SK-N-SH (cell line): ENCODE data around the gene DEPDC5. TPM values are rescaled to one million over a fixed set of nuclear protein-coding genes. Genes with fewer than 3 reads are reported as not detected.

Experiments
- CTCF ChIA-PET: fragments of 300-600, 350-600 bp; formaldehyde crosslinking; extraction: SDS; loops from one replicate; lab custom pipeline; 2021; lab: Yijun Ruan, JAX
- POLR2A ChIA-PET: fragments of 350-600 bp; sonication (Branson Sonifier 250); formaldehyde crosslinking; extraction: SDS; loops from one replicate; lab custom pipeline; 2020; ENCODE audit warnings: antibody characterized with exemption, inconsistent platforms; lab: Yijun Ruan, JAX
- DNase-seq: peaks from one replicate; pipeline ENCODE4 v3.0.0; 2012
- H2AFZ ChIP-seq: fragments of 200-600 bp; sonication (generic); 2 replicates; pipeline ENCODE4 v1.8.1; 2016; ENCODE audit warnings: antibody characterized with exemption, mild to moderate bottlenecking, low read depth
- H3F3A ChIP-seq: fragments of 200-600 bp; sonication (generic); replicated peaks from 2 replicates; pipeline ENCODE3; 2016; ENCODE audit warnings: antibody characterized with exemption, mild to moderate bottlenecking; ENCODE audit not compliant: insufficient read depth
- H3K27ac ChIP-seq, 2 experiments: fragments of 200-500 bp in 1 of 2; fragments of 200-600 bp in 1 of 2; sonication (Bioruptor generic) in 1 of 2; sonication (generic), shearing (Covaris generic) in 1 of 2; 2 replicates each; pipeline versions ENCODE4 v1.5.1 to v1.6.1; 2014 to 2016; ENCODE audit warnings: low read depth in 2 of 2, inconsistent platforms in 1 of 2, low read length in 1 of 2, mild to moderate bottlenecking in 1 of 2, mixed read lengths in 1 of 2
- H3K27me3 ChIP-seq: fragments of 200-600 bp; sonication (generic), shearing (Covaris generic); 2 replicates; pipeline ENCODE4 v1.6.1; 2016; ENCODE audit warnings: mixed run types; ENCODE audit not compliant: insufficient read depth
- H3K36me3 ChIP-seq, 2 experiments: fragments of 200-500 bp in 1 of 2; fragments of 200-600 bp in 1 of 2; sonication (Bioruptor generic) in 1 of 2; sonication (generic) in 1 of 2; replicated peaks in 1 of 2; 2 replicates each; pipeline versions ENCODE3 to v1.5.1; 2014 to 2016; ENCODE audit warnings: low read length in 1 of 2, mild to moderate bottlenecking in 1 of 2; ENCODE audit not compliant: insufficient read depth in 2 of 2, control insufficient read depth in 1 of 2
- H3K4me1 ChIP-seq, 2 experiments: fragments of 200-500 bp in 1 of 2; fragments of 200-600 bp in 1 of 2; sonication (Bioruptor generic) in 1 of 2; sonication (generic), shearing (Covaris generic) in 1 of 2; 2 replicates each; pipeline versions ENCODE4 v1.5.1 to v1.6.1; 2014 to 2016; ENCODE audit warnings: low read depth in 1 of 2, low read length in 1 of 2, mixed run types in 1 of 2; ENCODE audit not compliant: insufficient read depth in 2 of 2, control insufficient read depth in 1 of 2
- H3K4me2 ChIP-seq: fragments of 200-600 bp; sonication (generic), shearing (Covaris generic); 2 replicates; pipeline ENCODE4 v1.6.1; 2017; ENCODE audit warnings: mixed run types
- H3K4me3 ChIP-seq, 2 experiments: fragments of 200-500 bp in 1 of 2; fragments of 200-600 bp in 1 of 2; sonication (Bioruptor generic) in 1 of 2; sonication (generic), shearing (Covaris generic) in 1 of 2; 2 replicates each; pipeline versions ENCODE4 v1.5.1 to v1.8.1; 2014 to 2016; ENCODE audit warnings: low read depth in 2 of 2, inconsistent platforms in 1 of 2, low read length in 1 of 2, mild to moderate bottlenecking in 1 of 2, mixed read lengths in 1 of 2, moderate library complexity in 1 of 2
- H3K79me2 ChIP-seq: fragments of 200-600 bp; sonication (generic); 2 replicates; pipeline ENCODE4 v1.8.1; 2017; ENCODE audit warnings: mild to moderate bottlenecking; ENCODE audit not compliant: insufficient read depth
- H3K9ac ChIP-seq: fragments of 200-600 bp; sonication (generic); 2 replicates; pipeline ENCODE4 v1.6.1; 2017; ENCODE audit warnings: mixed run types
- H3K9me2 ChIP-seq: fragments of 200-600 bp; sonication (generic); 2 replicates; pipeline ENCODE4 v1.6.1; 2017; ENCODE audit warnings: mixed run types
- H3K9me3 ChIP-seq: fragments of 200-600 bp; sonication (generic); 2 replicates; pipeline ENCODE4 v1.6.1; 2017; ENCODE audit warnings: mixed run types, mild to moderate bottlenecking, moderate library complexity
- H4K20me1 ChIP-seq: fragments of 200-600 bp; sonication (generic); 2 replicates; pipeline ENCODE4 v1.6.1; 2017; ENCODE audit warnings: mild to moderate bottlenecking, mixed run types; ENCODE audit not compliant: insufficient read depth
- EP300 ChIP-seq, 2 experiments: IDR thresholded peaks; 2 replicates each; pipeline versions ENCODE4 v1.4.0 to v1.6.1; 2012; ENCODE audit warnings: borderline replicate concordance in 1 of 2, low read depth in 1 of 2, low read length in 1 of 2
- FOSL2 ChIP-seq: IDR thresholded peaks from 2 replicates; pipeline ENCODE4 v1.4.0; 2012; ENCODE audit warnings: low read depth, mild to moderate bottlenecking, moderate library complexity, borderline replicate concordance
- FOXJ3 ChIP-seq: sonication (generic); formaldehyde crosslinking; IDR thresholded peaks from 2 replicates; pipeline ENCODE4 v1.5.1; 2020; ENCODE audit warnings: mild to moderate bottlenecking, missing genetic modification reagents
- MEF2A ChIP-seq: IDR thresholded peaks from 2 replicates; pipeline ENCODE4 v1.4.0; 2012; ENCODE audit warnings: low read depth, borderline replicate concordance
- MXI1 ChIP-seq: IDR thresholded peaks from 2 replicates; pipeline ENCODE4 v1.6.1; 2012; ENCODE audit warnings: mild to moderate bottlenecking, low read depth, low read length, improper control_type of control experiment
- NFIC ChIP-seq: IDR thresholded peaks from 2 replicates; pipeline ENCODE4 v1.4.0; 2012; ENCODE audit warnings: borderline replicate concordance
- SMC3 ChIP-seq: IDR thresholded peaks from 2 replicates; pipeline ENCODE4 v1.6.1; 2012; ENCODE audit warnings: low read depth, low read length, improper control_type of control experiment
- TAF1 ChIP-seq: IDR thresholded peaks from 2 replicates; pipeline ENCODE4 v1.6.1; 2012; ENCODE audit warnings: low read depth, mild to moderate bottlenecking, low read length, moderate library complexity, borderline replicate concordance
- TEAD4 ChIP-seq: IDR thresholded peaks from 2 replicates; pipeline ENCODE4 v1.4.0; 2012; ENCODE audit warnings: mild to moderate bottlenecking, borderline replicate concordance; ENCODE audit not compliant: insufficient read depth
- WGBS: methylation state at CpG from one replicate; pipeline ENCODE4 v1.1.6; 2017; ENCODE audit warnings: low lambda C conversion rate; 5-methylcytosine and 5-hydroxymethylcytosine counted together
- polyA plus RNA-seq, 3 experiments: library from polyadenylated mRNA; depleted of rRNA; stranded (reverse); fragments of >200 nt; gene quantifications; 2 replicates each; pipeline ENCODE4 v1.2.3, GENCODE V29; 2012
- TF ChIP-seq, protein P1 (sequence below): IDR thresholded peaks from 2 replicates; pipeline ENCODE4 v1.4.0; 2012; ENCODE audit warnings: low read depth, borderline replicate concordance
- TF ChIP-seq, protein P2 (sequence below): IDR thresholded peaks from 2 replicates; pipeline ENCODE4 v1.4.0; 2012; ENCODE audit warnings: low read depth, borderline replicate concordance
- TF ChIP-seq, protein P3 (sequence below): IDR thresholded peaks from 2 replicates; pipeline ENCODE4 v1.4.0; 2012; ENCODE audit warnings: low read depth
- TF ChIP-seq, protein P4 (sequence below): IDR thresholded peaks from 2 replicates; pipeline ENCODE4; 2012

The DEPDC5 gene
- polyA plus RNA-seq, 1 of the 3 experiments (the other 2 are of a cell fraction), result 7.8 TPM

GRCh38 chr22:31822523-31822922, 68.7 kb downstream of the DEPDC5 start (continued):
- TF ChIP-seq, protein P1, sequence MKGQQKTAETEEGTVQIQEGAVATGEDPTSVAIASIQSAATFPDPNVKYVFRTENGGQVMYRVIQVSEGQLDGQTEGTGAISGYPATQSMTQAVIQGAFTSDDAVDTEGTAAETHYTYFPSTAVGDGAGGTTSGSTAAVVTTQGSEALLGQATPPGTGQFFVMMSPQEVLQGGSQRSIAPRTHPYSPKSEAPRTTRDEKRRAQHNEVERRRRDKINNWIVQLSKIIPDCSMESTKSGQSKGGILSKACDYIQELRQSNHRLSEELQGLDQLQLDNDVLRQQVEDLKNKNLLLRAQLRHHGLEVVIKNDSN, result no peak

DNA sequence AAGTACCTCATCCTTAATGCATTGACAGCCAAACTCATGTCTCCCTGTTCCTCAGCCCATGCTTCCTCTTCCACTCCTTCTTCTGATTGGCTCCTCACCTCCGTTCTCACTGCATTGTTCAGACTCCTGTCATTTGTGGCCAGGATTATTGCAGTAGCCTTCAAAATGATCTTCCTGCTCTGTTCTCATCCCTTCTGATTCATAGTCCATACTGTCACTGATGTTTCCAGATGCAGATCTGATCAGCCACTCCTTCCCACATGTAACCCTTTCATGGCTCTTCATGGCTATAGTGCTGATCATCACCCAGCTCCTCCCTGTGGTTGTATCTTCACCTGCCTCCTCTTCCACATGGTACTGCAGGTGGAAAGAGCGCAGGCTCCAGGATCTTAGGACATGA, 71.7 kb downstream of the DEPDC5 start:
- Histone ChIP-seq H3K9ac (no peak overlapping the region), H3K4me3 (no peak overlapping the region), H4K20me1 (no peaks in the 10 kb centered on the region), H3K9me2 (no peaks in the 10 kb centered on the region), H3K4me2 (no peak overlapping the region), H3K36me3 (peaks cover 26 to 35% of the 10 kb centered on the region in 2 experiments), H2AFZ (no peak overlapping the region), H3K27ac (no peak overlapping the region), H3K79me2 (no peaks in the 10 kb centered on the region), H3K9me3 (no peaks in the 10 kb centered on the region), H3F3A (peaks cover 13% of the 10 kb centered on the region), H3K27me3 (no peaks in the 10 kb centered on the region), H3K4me1 (peaks cover 4 to 12% of the 10 kb centered on the region in 2 experiments)
- ChIA-PET POLR2A (no interaction called here), CTCF (interaction anchor here (1.0 kb wide), 1 partner anchor 144 kb away, joined by 3 read pairs; no protein-coding TSS in a partner anchor)
- TF ChIP-seq NFIC (no peak), MEF2A (no peak), TAF1 (no peak), FOSL2 (no peak), FOXJ3 (no peak), MXI1 (no peak), SMC3 (no peak), TEAD4 (no peak), EP300 (IDR thresholded peaks at IDR 0.05; ENCODE audit: borderline replicate concordance in 1 of 2, low read depth in 1 of 2, low read length in 1 of 2) (no peak)
- TF ChIP-seq, protein P2, sequence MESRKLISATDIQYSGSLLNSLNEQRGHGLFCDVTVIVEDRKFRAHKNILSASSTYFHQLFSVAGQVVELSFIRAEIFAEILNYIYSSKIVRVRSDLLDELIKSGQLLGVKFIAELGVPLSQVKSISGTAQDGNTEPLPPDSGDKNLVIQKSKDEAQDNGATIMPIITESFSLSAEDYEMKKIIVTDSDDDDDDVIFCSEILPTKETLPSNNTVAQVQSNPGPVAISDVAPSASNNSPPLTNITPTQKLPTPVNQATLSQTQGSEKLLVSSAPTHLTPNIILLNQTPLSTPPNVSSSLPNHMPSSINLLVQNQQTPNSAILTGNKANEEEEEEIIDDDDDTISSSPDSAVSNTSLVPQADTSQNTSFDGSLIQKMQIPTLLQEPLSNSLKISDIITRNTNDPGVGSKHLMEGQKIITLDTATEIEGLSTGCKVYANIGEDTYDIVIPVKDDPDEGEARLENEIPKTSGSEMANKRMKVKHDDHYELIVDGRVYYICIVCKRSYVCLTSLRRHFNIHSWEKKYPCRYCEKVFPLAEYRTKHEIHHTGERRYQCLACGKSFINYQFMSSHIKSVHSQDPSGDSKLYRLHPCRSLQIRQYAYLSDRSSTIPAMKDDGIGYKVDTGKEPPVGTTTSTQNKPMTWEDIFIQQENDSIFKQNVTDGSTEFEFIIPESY, result no peak
- TF ChIP-seq, protein P3, sequence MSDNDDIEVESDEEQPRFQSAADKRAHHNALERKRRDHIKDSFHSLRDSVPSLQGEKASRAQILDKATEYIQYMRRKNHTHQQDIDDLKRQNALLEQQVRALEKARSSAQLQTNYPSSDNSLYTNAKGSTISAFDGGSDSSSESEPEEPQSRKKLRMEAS, result no peak
- TF ChIP-seq, protein P4, sequence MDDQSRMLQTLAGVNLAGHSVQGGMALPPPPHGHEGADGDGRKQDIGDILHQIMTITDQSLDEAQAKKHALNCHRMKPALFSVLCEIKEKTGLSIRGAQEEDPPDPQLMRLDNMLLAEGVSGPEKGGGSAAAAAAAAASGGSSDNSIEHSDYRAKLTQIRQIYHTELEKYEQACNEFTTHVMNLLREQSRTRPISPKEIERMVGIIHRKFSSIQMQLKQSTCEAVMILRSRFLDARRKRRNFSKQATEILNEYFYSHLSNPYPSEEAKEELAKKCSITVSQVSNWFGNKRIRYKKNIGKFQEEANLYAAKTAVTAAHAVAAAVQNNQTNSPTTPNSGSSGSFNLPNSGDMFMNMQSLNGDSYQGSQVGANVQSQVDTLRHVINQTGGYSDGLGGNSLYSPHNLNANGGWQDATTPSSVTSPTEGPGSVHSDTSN, result no peak
- WGBS, result 94% methylated on average over 2 of the region's 2 CpGs
- no peak for DNase-seq
